Karpas-422 (cell line): Measurements from ENCODE around the gene MAP1A. TPM values are rescaled to one million over a fixed set of nuclear protein-coding genes. Genes with fewer than 3 reads are reported as not detected.

Source experiments
- DNase-seq: peaks from one replicate; pipeline ENCODE4 v3.0.0-alpha.2; 2015
- H2AFZ ChIP-seq: fragments of 200-600 bp; sonication (generic); 2 replicates; pipeline ENCODE4 v1.6.1; 2014; ENCODE audit warnings: antibody characterized with exemption, low read length, mixed read lengths
- H3K27ac ChIP-seq: fragments of 200-600 bp; sonication (generic); 2 replicates; pipeline ENCODE4 v1.5.1; 2014; ENCODE audit warnings: mild to moderate bottlenecking, low read length, moderate library complexity
- H3K27me3 ChIP-seq: fragments of 200-600 bp; sonication (generic); 2 replicates; pipeline ENCODE4 v1.6.1; 2014; ENCODE audit warnings: low read length, mixed read lengths
- H3K36me3 ChIP-seq: fragments of 200-600 bp; sonication (generic); 2 replicates; pipeline ENCODE4 v1.6.1; 2014; ENCODE audit warnings: low read length, mixed read lengths; ENCODE audit not compliant: insufficient read depth
- H3K4me1 ChIP-seq: fragments of 200-600 bp; sonication (generic); 2 replicates; pipeline ENCODE4 v1.6.1; 2014; ENCODE audit warnings: mild to moderate bottlenecking, low read length, mixed read lengths
- H3K4me2 ChIP-seq: fragments of 200-600 bp; sonication (generic); 2 replicates; pipeline ENCODE4 v1.6.1; 2014; ENCODE audit warnings: low read length, low read depth, mild to moderate bottlenecking; ENCODE audit not compliant: poor library complexity, severe bottlenecking
- H3K4me3 ChIP-seq: fragments of 200-600 bp; sonication (generic); 2 replicates; pipeline ENCODE4 v1.5.1; 2014; ENCODE audit warnings: mild to moderate bottlenecking, antibody characterized with exemption, low read length, mixed read lengths
- H3K79me2 ChIP-seq: fragments of 200-600 bp; sonication (generic); 2 replicates; pipeline ENCODE4 v1.6.1; 2014; ENCODE audit warnings: mild to moderate bottlenecking, low read length, mixed read lengths
- H3K9ac ChIP-seq: fragments of 200-600 bp; sonication (generic); 2 replicates; pipeline ENCODE4 v1.6.0; 2014; ENCODE audit warnings: low read length
- H3K9me2 ChIP-seq: fragments of 200-600 bp; sonication (generic), shearing (Covaris generic); replicated peaks from 2 replicates; pipeline ENCODE4 v1.6.0; 2014; ENCODE audit warnings: mild to moderate bottlenecking, low read length, moderate library complexity; ENCODE audit not compliant: insufficient read depth
- H3K9me3 ChIP-seq: fragments of 300-700, 200-600 bp; sonication (generic); 2 replicates; pipeline ENCODE4 v1.6.1; 2014; ENCODE audit warnings: low read length, mixed read lengths
- H4K20me1 ChIP-seq: fragments of 200-600 bp; sonication (generic); 2 replicates; pipeline ENCODE4 v1.6.1; 2014; ENCODE audit warnings: mild to moderate bottlenecking, antibody characterized with exemption, low read length, low read depth; ENCODE audit not compliant: insufficient read depth
- total RNA-seq: library from RNA; depleted of rRNA; stranded (reverse); fragments of >200 nt; shearing (Covaris generic); gene quantifications from 2 replicates; pipeline ENCODE4 v1.2.3, GENCODE V29; 2014; ENCODE audit warnings: low replicate concordance

The MAP1A gene
- total RNA-seq, 1 experiment from 2014 or later, result 1.4 TPM

- Histone ChIP-seq H3K27ac (no peak overlapping the region), H3K4me2 (peak overlapping the region; percentile 29), H3K36me3 (no peaks in the 10 kb centered on the region), H3K4me3 (no peak overlapping the region), H3K9me3 (no peaks in the 10 kb centered on the region), H3K27me3 (no peaks in the 10 kb centered on the region), H3K9me2 (no peaks in the 10 kb centered on the region), H3K9ac (peak overlapping the region; percentile 25; the same call in 1 of the 2 replicates), H2AFZ (no peak overlapping the region), H3K79me2 (no peaks in the 10 kb centered on the region), H3K4me1 (peaks cover 20% of the 10 kb centered on the region), H4K20me1 (no peaks in the 10 kb centered on the region)
- DNase-seq, result peak; percentile 62
These were observed 1.2 kb upstream of the MAP1A start for GRCh38 chr15:43516185-43516584.

GRCh38 chr15:43516801-43517353 lies 531 bp upstream of the MAP1A start:
- Histone ChIP-seq H3K79me2 (no peaks in the 10 kb centered on the region), H3K27ac (no peak overlapping the region), H4K20me1 (no peaks in the 10 kb centered on the region), H3K9me3 (no peaks in the 10 kb centered on the region), H3K4me2 (no peak overlapping the region), H3K9me2 (no peaks in the 10 kb centered on the region), H3K4me1 (peaks cover 15% of the 10 kb centered on the region), H2AFZ (no peak overlapping the region), H3K27me3 (no peaks in the 10 kb centered on the region), H3K36me3 (no peaks in the 10 kb centered on the region), H3K4me3 (no peak overlapping the region), H3K9ac (no peak overlapping the region)
- peak; percentile 19 for DNase-seq

DNA sequence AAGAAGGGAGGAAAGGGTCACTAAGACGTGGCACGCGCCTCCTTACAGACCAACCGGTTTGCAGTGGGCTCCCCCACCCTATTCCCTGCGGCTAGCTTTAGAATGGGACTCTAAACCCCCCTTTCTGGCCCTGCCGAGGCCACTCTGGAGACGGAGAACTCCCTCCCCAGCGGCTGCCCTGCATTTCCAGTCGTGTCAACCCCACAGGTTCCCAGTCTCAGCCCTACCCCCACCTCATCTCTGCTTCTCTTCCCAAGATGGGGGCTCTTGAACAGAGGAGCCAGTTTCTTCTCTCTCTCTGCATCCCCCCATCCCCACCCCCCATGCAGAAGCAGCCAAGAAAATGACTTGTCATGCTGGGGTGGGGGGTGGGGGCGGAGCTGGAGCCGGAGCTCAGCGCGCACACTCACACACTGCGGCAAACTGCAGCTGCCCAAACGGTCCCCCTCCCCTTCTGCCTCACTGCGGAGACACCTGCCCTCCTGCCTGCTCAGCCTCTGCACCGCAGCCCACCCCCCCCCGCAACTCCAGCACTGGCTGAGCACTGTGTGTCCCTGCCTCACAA lies 871 bp downstream of the MAP1A start:
- Histone ChIP-seq H3K79me2 (no peaks in the 10 kb centered on the region), H3K4me1 (peaks cover 15% of the 10 kb centered on the region), H3K27ac (no peak overlapping the region), H4K20me1 (no peaks in the 10 kb centered on the region), H3K4me2 (no peak overlapping the region), H3K9me2 (no peaks in the 10 kb centered on the region), H2AFZ (no peak overlapping the region), H3K9ac (no peak overlapping the region), H3K4me3 (no peak overlapping the region), H3K36me3 (no peaks in the 10 kb centered on the region), H3K27me3 (no peaks in the 10 kb centered on the region), H3K9me3 (no peaks in the 10 kb centered on the region)
- peak; percentile 35 for DNase-seq

- no peaks in the 10 kb centered on the region for H4K20me1 ChIP-seq
- H3K9me2 ChIP-seq, result no peaks in the 10 kb centered on the region
- H3K9ac ChIP-seq, result no peak overlapping the region
- H3K9me3 ChIP-seq, result no peaks in the 10 kb centered on the region
- no peaks in the 10 kb centered on the region for H3K27me3 ChIP-seq
- DNase-seq, result peak; percentile 39
- no peak overlapping the region for H2AFZ ChIP-seq
- no peaks in the 10 kb centered on the region for H3K79me2 ChIP-seq
- no peak overlapping the region for H3K4me3 ChIP-seq
- no peak overlapping the region for H3K4me2 ChIP-seq
- H3K36me3 ChIP-seq, result no peaks in the 10 kb centered on the region
- no peak overlapping the region for H3K27ac ChIP-seq
- peaks cover 15% of the 10 kb centered on the region for H3K4me1 ChIP-seq
These were observed 1.8 kb downstream of the MAP1A start for GRCh38 chr15:43519196-43519595.

GRCh38 chr15:43520138-43520537 lies 2.7 kb downstream of the MAP1A start:
- Histone ChIP-seq H4K20me1 (no peaks in the 10 kb centered on the region), H3K4me2 (no peak overlapping the region), H3K36me3 (no peaks in the 10 kb centered on the region), H3K9ac (no peak overlapping the region), H2AFZ (no peak overlapping the region), H3K9me3 (no peaks in the 10 kb centered on the region), H3K79me2 (no peaks in the 10 kb centered on the region), H3K27me3 (no peaks in the 10 kb centered on the region), H3K4me1 (peaks cover 15% of the 10 kb centered on the region), H3K4me3 (no peak overlapping the region), H3K27ac (no peak overlapping the region), H3K9me2 (no peaks in the 10 kb centered on the region)
- DNase-seq, result peak; percentile 29

DNA sequence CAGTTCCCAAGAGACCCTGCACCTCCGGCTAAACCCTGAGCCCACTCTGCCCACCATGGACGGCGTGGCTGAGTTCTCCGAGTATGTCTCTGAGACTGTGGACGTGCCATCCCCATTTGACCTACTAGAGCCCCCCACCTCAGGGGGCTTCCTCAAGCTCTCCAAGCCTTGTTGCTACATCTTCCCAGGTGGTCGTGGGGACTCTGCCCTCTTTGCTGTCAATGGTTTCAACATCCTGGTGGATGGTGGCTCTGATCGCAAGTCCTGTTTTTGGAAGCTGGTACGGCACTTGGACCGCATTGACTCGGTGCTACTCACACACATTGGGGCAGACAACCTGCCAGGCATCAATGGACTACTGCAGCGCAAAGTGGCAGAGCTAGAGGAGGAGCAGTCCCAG lies 4.0 kb downstream of the MAP1A start:
- no peaks in the 10 kb centered on the region for H3K9me2 ChIP-seq
- H3K36me3 ChIP-seq, result no peaks in the 10 kb centered on the region
- no peak overlapping the region for H3K27ac ChIP-seq
- H3K9ac ChIP-seq, result no peak overlapping the region
- no peaks in the 10 kb centered on the region for H3K9me3 ChIP-seq
- H2AFZ ChIP-seq, result no peak overlapping the region
- no peaks in the 10 kb centered on the region for H4K20me1 ChIP-seq
- no peak for DNase-seq
- no peak overlapping the region for H3K4me2 ChIP-seq
- H3K4me1 ChIP-seq, result peaks cover 5% of the 10 kb centered on the region
- H3K27me3 ChIP-seq, result no peaks in the 10 kb centered on the region
- H3K4me3 ChIP-seq, result no peak overlapping the region
- no peaks in the 10 kb centered on the region for H3K79me2 ChIP-seq

GRCh38 chr15:43522247-43522646 lies 4.8 kb downstream of the MAP1A start:
- peak; percentile 31 for DNase-seq

GRCh38 chr15:43523646-43524045 lies 6.2 kb downstream of the MAP1A start:
- Histone ChIP-seq H3K4me3 (no peak overlapping the region), H2AFZ (no peak overlapping the region), H3K9me3 (no peaks in the 10 kb centered on the region), H4K20me1 (no peaks in the 10 kb centered on the region), H3K27me3 (no peaks in the 10 kb centered on the region), H3K9me2 (no peaks in the 10 kb centered on the region), H3K9ac (no peak overlapping the region), H3K4me2 (no peak overlapping the region), H3K79me2 (no peaks in the 10 kb centered on the region), H3K4me1 (no peaks in the 10 kb centered on the region; the same call in 1 of the 2 replicates), H3K36me3 (no peaks in the 10 kb centered on the region), H3K27ac (no peak overlapping the region)
- DNase-seq, result peak; percentile 23

More at GRCh38 chr15:43522247-43522646, 4.8 kb downstream of the MAP1A start:
- H3K9ac ChIP-seq, result no peak overlapping the region
- H3K79me2 ChIP-seq, result no peaks in the 10 kb centered on the region
- no peaks in the 10 kb centered on the region for H3K9me3 ChIP-seq
- H3K27ac ChIP-seq, result no peak overlapping the region
- H3K4me3 ChIP-seq, result no peak overlapping the region
- H3K27me3 ChIP-seq, result no peaks in the 10 kb centered on the region
- H4K20me1 ChIP-seq, result no peaks in the 10 kb centered on the region
- H3K4me2 ChIP-seq, result no peak overlapping the region
- no peaks in the 10 kb centered on the region for H3K36me3 ChIP-seq
- no peaks in the 10 kb centered on the region for H3K9me2 ChIP-seq
- no peaks in the 10 kb centered on the region; the same call in 1 of the 2 replicates for H3K4me1 ChIP-seq
- H2AFZ ChIP-seq, result no peak overlapping the region
